GM19397 (cell line): ENCODE data around the gene RELN.
"Not testable (repeated sequence)": the region's sequence is repeated elsewhere in the genome, so short reads cannot be mapped to it uniquely, and the experiment has no call there.

Experiments used
- ATAC-seq: cut with Tn5 transposase; IDR thresholded peaks from one replicate; pipeline ENCODE4 v1.9.1; 2021; ENCODE audit warnings: mild to moderate bottlenecking, moderate library complexity; ENCODE audit not compliant: unreplicated experiment

Gene RELN

GRCh38 chr7:103989200-103989784 is at the start of gene RELN:
Gene RELN (minus strand): TSS chr7:103989658. CDS start chr7:103989356, 302 bp downstream.
- no peak for ATAC-seq

DNA sequence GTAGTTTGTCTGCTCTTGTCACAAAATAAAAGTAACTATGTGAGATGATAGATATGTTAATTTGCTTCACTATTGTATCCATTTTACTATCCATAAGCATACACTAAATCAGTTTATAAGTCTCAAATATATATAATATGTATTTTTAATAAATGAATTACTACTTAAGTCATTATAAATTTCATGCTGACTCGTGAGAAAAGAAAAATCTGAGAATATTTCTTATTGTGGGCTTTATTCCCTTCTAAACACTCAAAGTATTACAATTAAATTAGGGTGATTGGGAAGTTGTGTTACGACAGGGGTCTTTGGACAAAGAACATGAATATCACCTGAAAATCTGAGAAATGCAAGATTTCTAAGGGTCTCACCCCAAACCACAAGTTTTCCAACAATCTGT is 48.7 kb upstream of the RELN start:
- no peak for ATAC-seq

DNA sequence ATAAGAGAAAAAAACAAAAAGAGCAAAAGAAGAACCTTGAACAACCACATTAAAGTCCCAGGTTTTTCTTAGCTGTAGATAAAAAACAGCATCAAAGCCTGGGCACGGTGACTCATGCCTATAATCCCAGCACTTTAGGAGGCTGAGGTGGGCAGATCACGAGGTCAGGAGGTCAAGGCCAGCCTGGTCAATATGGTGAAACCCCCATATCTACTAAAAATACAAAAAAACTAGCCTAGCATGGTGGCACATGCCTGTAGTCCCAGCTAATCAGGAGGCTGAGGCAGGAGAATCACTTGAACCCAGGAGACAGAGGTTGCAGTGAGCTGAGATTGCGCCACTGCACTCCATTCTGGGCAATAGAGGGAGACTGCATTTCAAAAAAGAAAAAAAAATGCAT is 47.4 kb upstream of the RELN start:
- ATAC-seq = not testable (repeated sequence)

DNA sequence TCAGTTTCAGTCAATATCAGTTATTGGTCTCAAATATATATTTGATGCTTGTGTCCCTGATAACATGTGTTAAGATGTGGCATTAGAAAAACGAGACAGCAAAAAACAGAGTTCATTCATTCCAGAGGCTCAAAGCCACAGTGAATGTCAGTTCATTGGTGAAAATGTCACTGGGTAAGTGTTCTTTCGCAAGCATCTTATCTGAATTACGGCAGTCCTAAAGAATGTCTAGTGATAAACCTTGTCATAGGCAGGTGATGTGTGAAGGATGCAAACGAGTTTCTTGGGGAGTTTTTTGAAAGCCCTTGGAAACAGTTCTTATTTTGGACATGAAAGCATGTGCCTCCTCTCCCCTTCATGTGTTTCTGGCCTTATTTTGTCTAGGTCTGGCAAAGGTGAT is 45.9 kb upstream of the RELN start:
- ATAC-seq = no peak

GRCh38 chr7:104034679-104035078 is 45.2 kb upstream of the RELN start:
- ATAC-seq = no peak

GRCh38 chr7:104033837-104034236 is 44.4 kb upstream of the RELN start:
- ATAC-seq = no peak

DNA sequence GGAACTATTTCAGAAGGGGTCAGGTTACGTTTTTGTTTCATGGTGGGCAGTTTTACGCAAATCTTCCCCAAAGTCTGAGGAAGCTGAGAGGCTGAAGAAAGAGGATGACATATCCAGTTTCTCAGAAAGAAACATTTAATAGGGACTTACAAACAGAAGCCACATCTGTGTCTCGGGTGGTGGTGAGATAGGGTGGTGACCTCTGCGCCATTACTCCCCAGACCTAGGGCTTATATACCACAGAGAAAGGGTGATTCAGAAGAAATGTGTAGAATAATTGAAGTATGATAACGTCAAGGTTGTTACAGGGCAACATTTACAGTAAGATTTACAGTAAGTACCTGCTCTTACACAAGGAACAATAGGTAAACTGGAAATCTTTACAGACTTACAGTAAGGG is 43.0 kb upstream of the RELN start:
- ATAC-seq = no peak

GRCh38 chr7:104029765-104030164 is 40.3 kb upstream of the RELN start:
- ATAC-seq = no peak

GRCh38 chr7:104024632-104025031 is 35.2 kb upstream of the RELN start:
- ATAC-seq = no peak

GRCh38 chr7:104023100-104023499 is 33.6 kb upstream of the RELN start:
- no peak for ATAC-seq

- no peak for ATAC-seq
Measured at GRCh38 chr7:104018425-104018824, 29.0 kb upstream of the RELN start.

GRCh38 chr7:104017001-104017400 is 27.5 kb upstream of the RELN start:
- ATAC-seq = no peak

GRCh38 chr7:104012835-104013234 is 23.4 kb upstream of the RELN start:
- no peak for ATAC-seq

DNA sequence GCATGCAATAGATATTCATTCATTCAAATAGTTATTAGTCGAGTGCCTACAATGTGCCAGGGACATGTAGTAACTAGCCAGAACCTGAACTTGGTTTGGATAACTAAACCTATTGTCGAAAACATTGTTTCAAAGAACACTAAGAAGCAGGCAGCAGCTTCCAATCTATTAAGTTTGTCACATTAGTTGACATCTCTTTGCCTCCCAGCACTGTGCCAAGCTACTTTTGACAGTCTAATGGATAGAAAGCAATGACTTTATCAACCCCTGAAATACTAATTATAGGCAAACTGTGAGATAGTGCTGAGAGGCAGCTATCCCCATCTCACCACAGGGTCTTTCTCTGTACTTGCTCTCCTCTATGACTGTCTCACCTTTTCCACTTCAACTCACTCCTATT is 22.4 kb upstream of the RELN start:
- no peak for ATAC-seq

GRCh38 chr7:104010052-104010909 is 20.8 kb upstream of the RELN start:
- no peak for ATAC-seq

DNA sequence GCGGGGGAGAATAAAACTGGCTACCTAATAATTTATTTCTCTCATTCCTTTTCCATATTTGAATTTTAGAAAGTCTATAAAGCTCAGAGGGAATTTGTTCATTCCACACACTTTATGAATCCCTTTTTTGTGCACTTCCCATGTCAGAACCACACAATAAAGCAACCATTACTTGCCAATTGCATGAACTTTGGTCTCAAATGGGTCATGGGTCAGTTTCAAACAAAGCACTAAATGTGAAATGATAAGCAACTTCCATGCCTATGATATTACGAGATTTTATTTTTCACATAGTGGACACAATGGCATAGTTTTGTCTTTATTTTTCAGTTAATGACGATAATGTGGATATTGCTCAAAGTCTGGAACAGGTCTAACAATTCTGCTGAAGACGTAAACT is 18.6 kb upstream of the RELN start:
- ATAC-seq = no peak

DNA sequence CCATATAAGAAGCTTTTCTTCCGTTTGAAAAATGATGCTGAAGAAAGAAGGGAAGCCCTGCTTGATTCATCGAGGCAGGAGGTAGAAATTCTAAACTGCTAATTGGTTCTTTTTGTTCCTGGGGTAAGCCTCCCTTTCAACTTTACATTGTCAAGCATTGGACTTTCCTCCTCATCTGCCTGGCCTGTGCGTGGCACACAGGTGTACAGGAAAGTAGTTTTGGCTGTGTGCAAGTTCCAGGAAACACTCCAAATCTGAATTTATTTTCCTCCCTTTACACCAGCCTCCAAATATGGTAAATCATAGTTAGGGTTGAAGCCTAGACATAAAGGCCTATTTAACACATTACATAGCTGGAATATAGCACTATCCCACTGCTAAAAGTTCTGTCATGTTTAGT is 18.2 kb upstream of the RELN start:
- ATAC-seq = no peak

GRCh38 chr7:104005197-104005596 is 15.7 kb upstream of the RELN start:
- ATAC-seq = no peak

DNA sequence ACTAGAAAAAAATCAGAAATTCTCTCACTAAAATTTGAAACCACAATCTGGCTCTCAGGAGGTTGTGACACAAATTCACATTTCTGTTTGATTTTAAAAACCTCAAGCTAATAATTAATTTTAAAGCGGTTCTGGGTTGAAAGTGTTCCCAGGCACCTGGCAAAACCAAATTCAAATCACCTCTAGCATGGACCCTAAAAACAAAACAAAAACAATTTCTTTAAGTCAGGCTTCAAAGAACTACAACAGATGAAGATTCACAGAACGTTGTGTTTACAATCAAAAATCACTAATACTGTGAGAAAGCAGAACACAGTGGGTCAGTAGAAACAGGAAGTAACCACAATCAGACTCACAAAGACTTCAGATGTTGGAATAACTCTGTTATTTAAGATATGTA is 7.2 kb upstream of the RELN start:
- ATAC-seq = no peak

DNA sequence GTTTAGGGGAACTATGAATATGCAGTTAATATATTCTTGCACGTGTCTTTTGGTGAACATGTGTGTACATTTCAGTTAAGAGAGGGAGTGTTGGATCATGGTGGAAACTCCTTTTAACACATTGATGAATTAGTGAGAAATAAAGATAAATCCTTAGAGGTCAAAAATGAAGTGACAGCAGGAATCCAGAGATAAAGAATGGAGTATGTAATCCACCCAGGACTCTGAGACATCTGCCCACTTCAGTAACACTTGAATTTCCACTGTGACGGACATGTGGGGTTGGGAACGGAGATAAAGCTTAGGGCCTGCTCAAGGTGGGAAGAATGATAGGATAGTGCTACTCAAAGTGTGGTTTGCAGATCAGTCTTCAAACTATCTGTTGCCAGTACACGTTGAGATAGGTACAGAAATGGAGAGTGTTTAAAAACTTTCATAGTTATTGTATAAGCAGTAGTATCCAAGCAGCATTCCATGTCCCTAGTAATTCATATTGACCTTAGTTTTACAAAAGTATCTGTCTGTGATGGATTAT is 6.6 kb upstream of the RELN start:
- no peak for ATAC-seq

- ATAC-seq = no peak
Measured at GRCh38 chr7:103995554-103995953, 6.1 kb upstream of the RELN start.

DNA sequence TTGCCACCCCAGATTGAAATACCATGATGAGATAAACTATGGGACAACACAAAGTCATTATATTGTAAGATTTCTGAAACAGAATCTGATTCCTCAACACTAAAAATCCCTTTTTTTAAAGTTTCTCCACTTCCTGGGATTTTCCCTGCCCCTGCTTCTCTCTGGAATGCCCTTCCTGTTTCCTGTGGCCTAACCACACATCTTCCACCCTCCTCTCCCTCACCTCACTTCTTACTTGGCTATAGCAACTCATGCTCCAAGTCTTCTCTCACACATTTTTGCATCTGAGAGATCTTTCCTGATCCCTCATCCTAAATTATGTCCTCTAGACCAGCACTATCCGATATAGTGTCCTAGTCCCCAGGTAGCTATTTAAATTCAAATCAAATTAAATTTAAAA is 4.1 kb upstream of the RELN start:
- no peak for ATAC-seq
